HG03060 (cell line): ENCODE measurements around the gene TP53RK.

Source experiments
- ATAC-seq: cut with Tn5 transposase; IDR thresholded peaks from one replicate; pipeline ENCODE4 v1.9.1; 2021; ENCODE audit warnings: low read depth, moderate number of reproducible peaks; ENCODE audit not compliant: unreplicated experiment

TP53RK gene

DNA sequence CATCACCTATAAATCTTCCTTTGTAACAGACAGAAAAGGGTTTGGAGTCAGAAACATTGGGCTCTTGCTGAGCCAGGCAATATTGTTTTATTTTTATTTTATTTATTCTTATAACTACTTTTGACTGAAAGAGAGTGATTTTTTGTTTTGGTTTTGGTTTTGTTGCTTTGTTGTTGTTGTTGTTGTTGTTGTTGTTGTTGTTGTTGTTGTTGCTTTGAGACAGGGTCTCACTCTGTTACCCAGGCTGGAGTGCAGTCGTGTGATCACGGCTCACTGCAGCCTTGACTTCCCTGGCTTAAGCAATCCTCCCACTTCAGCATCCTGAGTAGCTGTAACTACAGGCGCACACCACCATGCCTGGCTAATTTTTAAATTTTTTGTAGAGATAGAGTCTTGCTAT lies 22.9 kb downstream of the TP53RK start:
- ATAC-seq: no peak

DNA sequence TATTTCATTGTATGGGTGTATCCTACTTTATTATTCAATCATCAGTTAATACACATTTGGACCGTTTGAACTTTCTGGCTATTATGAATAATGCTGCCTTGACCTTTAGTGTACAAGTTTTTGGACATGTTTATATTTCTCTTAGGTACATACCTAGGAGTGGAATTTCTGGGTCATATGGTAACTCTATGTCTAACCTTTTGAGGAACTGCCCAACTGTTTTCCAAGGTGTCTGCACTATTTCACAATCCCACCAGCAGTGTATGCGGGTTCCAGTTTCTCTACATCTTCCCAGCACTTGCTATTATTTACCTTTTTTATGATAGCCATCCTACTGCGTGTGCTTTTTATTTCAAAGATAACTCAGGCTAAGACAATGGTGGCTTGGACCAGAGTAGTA lies 23.6 kb downstream of the TP53RK start:
- no peak for ATAC-seq

DNA sequence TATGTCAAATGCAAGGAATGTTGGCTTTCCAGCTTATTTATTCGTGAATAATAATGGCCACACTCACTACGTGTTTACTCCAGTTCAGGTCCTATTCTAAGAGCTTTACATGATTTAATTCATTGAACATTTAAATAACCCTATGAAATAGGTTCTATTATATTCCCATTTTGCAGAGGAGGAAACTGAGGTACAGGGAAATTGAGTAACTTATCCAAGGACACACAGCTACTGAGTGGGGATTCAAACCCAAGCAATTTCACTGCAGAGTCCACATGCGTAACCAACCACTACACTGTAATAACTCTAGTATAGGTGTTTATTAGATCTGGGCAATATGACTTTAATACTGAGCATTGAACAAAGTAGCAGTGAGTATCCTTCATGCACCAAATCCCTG lies 25.7 kb downstream of the TP53RK start:
- ATAC-seq: no peak

DNA sequence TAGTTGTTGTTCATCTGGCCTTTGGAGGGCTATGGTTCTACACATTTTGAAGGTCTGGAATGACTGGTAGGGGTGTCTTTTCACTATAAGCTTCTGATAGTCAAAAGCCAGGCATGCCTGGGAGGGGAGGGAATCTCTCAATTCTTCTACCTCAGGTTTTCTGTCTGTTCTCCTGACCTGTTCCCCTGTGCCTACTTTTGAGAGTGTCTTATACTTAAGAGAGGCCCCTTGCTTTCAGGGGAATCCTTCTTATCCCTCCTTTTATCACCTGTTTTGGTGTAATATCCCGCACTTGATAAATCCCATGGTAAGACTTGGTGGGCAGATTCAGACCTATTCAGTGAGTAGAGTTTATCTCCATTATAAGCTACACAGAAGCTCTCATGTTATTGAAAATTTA lies 27.6 kb downstream of the TP53RK start:
- ATAC-seq: no peak

DNA sequence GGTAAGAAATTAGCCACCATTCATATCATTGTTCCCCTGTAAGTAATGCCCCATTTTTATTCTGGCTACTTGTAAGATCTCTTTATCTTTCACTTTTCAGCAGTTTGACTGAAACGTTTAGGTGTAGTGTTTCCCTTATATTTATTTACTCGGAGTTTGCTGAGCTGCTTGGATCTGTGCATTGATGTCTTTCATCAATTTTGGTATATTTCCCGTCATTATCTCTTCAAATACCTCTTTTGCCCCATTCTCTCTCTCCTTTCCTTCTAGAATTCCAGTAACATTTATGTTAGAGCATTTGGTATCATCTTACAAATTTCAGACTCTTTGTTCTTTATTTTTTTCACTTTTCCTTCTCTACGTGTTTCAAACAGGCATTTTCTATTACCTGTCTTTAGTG lies 28.8 kb downstream of the TP53RK start:
- ATAC-seq: no peak

DNA sequence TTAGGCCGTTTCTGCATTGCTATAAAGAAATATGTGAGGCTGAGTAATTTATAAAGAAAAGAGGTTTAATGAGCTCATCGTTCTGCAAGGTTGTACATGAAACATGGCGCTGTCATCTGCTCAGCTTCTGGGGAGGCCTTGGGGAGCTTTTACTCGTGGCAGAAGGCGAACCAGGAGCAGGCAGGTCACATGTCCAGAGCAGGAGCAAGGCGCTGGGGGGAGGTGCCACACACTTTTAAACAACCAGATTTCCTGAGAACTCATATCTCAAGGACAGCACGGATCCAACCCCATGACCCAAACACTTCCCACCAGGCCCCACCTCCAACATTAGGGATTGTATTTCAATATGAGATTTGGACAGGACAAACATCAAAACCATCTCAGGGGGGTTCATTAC lies 31.6 kb downstream of the TP53RK start:
- ATAC-seq: no peak

DNA sequence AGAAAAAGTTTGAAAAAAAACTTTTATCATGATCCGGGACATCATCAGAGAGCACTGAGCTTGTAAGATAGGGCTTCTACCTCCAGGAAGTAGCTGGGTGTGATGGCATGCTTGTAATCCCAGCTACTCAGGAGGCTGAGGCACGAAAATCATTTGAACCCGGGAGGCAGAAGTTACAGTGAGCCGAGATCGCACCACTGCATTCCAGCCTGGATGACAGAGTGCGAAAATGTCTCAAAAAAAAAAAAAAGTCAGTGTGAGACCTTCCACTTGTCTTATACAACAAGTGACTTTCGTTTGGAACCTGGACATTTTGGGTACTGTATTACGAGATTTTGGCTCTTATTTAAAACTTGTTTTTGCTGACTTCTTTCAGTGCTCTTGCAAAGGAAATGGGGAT lies 32.1 kb downstream of the TP53RK start:
- no peak for ATAC-seq

DNA sequence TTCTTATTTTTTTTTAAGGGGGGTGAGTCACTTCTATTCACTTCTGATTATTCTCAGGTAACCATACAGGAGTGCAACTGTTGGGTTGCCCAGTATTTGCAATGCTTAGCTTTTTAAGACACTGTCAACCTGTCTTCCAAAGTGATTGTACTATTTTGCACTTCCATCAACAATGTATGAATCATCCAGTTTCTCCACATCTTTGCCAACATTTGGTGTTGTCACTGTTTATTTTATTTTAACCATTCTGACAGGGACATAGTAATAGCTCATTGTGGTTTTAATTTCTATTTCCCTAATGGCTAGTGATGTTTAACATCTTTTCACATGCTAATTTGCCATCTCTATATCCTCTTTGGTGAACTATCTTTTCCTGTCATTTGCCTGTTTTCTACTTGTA lies 36.5 kb downstream of the TP53RK start:
- ATAC-seq: no peak

DNA sequence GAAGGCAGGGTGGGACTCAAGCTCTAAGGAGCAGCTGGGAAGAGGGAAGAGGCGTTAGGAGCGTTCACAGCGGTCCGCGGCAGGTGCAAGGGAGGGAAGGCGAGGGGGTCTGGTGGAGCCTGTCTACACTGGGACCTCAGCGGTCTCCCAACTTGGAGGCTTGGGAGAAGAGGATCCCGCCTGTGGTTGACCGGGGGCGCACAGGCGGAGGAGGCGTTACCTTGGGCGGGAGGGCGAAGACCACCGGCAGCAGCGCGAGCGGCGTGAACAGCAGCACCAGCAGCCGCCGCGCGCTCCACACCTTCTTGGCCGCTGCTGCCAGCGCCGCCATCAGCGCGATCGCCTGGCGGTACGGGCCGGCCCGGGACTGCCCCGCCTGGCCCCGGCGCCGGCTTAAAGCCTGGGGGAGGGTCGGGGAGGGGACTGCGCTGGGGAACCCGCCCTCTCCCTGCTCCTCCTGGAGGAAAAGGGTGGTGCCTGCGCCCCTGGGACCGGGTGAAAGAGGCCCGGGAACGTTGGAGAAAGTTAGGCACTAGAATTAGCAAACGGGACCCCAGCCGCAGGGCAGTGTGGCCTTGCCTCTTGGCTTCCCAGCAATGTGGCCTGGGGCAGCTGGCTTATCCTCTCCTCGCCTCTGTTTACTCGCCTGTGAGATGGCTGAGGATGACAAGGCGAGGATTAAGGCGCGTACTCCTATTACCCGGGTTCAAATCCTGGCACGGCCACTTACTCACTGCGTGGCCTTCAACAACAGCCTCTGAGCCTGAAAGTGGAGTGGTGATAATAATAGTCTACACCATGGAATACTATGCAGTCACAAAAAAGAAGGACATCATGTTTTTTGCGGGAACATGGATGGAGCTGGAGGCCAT lies 37.9 kb downstream of the TP53RK start, which contains the start of gene SLC13A3:
SLC13A3 (minus strand) TSS at position 369 of the 872 bp plus-strand sequence; CDS start at position 331, 38 bp downstream.
- no peak for ATAC-seq

DNA sequence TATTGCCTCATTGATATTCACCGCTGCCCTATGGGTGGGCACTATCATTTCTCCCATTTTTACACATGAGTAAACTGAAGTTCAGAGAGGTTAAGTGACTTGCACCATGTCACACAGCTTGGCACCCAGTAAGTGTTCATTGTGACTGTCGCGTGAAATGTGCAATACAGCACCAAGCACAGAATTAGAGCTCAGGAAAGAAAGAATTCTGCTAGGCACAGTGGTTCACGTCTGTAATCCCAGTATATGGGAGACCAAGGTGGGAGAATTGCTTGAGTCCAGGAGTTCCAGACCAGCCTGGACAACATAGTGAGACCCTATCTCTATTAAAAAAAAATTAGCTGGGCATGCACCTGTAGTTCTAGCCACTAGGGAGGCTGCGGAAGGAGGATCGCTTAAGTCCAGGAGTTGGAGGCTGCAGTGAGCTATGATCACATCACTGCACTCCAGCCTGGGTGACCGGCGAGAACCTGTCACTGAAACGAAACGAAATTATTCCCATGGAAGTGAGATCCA lies 38.6 kb downstream of the TP53RK start:
- no peak for ATAC-seq

DNA sequence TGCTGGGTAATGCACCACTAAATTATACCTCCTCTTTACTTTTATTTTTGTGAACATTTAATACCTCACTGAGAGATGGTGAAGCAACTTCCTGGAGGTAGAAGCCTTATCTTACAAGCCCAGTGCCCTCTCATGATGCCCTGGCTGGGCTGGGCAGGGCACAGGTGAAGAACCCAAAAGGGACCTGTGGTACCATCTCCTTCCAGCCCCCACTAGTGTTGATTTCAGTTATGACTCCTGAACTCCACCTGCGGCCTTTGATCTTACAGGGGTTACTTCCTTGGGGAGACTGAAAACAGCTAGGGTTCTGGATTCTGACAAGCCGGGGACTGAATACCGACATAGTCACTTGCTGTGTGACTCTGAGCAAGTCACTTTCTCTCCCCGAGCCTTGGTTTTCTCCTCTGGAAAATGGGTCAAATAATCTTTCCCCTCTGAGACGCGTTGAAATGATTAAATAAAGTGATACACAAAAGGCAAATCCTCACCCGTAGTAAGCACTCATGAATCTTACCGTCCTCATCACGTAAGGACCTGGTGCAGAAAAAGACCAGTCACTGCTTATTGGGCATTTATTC lies 39.2 kb downstream of the TP53RK start:
- no peak for ATAC-seq

DNA sequence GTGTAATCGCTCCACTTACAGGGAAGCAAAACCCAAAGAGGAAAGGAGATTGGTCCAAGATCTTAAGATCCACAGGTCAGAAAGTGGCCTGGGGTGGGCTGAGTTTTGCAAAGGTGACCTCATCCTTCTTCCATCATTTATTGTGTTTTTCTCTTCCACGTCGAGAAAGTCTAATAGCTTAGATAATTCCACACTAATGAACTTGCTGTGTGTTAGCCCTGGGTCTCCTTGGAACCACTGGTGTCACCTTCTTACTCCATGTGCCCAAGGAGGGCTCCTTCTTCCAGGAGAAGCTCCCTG lies 39.6 kb downstream of the TP53RK start:
- ATAC-seq: no peak

DNA sequence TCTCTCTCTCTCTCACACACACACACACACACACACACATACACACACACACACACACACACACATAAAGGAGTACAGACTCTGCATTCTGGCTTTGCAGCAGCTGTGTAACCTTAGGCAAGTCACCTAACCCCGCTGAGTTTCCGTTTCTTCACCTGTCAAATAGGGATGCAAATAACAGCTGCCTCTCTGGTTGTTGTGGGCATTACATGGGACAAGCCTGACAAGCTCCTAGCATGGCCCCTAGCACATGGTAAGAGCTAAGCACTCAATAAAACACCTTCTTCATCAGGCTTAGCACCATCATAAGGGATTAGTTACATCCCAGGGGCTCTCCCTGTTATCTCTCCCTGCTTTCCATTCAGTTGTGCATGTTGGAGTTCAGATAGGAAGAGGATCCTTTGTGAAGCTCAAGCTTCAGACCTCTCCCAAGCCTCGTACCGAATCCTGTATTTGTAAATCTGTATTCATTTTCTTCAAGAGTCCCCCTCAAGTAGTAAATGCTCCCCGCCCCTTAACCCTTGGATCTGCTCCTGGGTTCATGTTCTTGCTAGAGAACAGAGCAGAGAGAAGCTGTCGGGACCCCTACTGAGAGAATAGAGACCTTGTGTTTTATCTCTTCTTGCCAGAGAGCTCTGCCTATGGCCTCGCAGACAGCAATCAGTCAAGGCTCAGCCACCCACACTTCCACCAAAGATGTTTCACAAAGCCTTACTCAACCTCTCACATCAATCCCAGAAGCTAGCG lies 40.2 kb downstream of the TP53RK start:
- ATAC-seq: no peak

DNA sequence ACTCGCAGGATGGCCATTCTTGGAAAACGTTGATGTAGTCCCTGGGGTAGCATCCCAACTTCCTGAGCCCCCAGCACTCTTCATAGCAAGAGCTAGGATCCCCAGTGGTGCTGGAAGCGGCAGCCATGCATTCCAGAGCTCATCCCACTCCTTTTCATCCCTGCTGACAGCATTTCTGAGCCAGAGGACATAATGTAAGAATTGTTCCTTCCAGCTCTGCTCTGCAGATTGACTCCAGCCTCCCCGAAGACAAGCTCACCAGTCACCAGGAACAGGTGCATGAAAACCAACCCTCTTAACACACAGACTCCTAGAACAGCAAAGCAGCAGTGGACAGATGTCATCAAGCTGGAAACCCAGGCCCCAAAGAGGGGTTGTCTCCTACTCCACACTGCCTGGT lies 41.8 kb downstream of the TP53RK start:
- ATAC-seq: no peak

DNA sequence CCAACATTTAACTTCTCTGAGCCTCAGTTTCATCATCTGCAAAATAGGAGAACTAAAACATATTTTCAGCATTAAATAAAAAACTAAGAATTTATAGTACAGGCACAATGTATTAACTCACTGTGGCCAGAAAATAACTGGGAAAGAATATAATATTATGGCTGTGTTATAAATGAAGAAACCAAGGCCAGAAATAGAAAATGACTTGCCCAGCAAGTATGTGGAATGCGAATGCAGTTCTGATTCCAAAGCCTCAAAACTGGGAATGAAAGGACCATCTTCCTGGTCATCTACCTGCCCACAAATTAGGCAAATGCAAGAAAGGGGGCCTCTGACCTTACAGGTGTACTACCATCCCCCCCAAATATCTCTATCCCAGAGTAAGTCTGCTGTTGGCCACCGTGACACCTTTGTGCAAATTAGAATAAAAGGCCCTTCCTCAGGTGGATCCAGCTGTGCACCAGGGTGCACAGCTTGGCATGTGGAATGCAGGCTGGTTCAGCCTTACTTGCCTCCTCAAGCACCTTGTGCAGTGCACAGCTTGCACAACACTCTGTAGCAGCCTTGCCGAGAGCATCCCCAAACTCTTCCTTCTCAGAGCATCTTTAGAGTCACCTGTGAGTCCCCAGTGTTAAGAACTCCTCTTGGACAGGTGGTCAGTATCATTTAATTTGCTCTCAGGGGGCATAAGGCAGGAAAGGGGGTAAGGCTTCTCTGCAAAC lies 42.4 kb downstream of the TP53RK start:
- no peak for ATAC-seq

DNA sequence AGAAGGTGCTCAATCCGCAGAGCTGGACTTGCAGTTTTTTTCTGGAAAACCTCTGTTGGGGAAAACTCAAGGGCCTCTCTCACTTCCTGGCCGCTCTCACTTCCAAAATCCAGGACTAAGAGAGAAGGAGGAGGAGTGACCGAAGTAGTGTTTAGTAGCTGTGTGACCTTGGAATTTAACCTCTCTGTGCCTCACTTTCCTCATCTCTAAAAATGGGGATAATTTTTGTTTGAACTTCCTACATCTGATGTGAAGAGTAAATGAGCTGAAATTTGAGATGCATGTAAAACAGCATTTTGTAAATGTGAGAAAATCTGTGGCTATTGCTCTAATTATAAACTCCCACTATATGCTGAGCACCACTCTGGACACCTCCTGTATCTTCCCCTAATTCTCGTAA lies 43.1 kb downstream of the TP53RK start:
- ATAC-seq: no peak

DNA sequence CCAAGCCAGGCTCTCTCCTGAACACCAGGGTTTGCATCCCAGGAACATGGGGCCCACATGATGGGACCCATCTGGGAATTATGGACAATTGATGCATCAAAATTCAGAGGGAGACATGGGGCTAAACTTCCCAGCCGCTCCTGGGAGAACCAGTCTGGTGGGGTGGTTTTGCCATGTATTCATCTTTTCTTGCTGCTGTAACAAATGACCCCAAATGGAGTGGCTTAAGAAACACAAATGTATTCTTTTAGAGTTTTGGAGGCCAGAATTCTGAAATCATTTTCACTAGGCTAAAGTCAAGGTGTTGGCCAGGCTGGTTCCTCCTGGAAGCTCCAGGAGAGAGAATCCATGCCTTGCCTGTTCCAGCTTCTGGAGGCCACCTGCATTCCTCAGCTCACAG lies 44.5 kb downstream of the TP53RK start:
- ATAC-seq: no peak

DNA sequence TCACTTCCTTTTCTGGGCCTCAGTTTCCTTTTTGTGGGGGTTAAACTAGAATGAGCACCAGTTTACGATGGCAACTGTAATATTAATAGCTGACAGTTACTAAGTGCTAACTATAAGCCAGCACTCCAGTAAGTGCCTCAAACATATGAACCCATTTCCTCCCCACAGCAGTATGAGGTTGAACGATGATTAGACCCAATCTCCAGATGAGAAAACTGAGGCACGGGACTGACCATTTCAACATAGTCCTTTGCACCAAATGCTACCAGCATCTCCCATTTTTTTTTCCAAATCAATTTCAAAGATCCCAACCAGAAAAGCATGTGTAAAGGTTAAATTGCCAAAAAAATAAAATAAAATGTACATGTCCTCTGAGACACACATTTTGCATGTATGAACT lies 45.1 kb downstream of the TP53RK start:
- ATAC-seq: no peak

DNA sequence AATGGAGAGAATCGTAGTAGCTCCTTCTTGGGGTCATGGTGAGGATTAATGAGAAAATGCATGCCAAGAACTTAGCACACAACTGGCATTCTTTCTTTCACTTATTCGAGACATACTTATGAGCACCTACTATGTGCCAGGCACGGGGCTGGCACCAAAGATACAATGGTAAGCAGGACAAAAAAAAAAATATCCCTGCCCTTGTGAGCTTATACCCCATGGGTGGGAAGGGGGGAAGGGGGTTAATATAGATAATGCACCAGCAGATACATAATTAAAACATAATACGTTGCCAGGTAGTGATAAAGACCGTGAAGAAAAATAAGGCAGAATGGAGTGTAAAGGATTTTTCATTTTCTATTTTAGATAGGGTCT lies 46.3 kb downstream of the TP53RK start:
- no peak for ATAC-seq

DNA sequence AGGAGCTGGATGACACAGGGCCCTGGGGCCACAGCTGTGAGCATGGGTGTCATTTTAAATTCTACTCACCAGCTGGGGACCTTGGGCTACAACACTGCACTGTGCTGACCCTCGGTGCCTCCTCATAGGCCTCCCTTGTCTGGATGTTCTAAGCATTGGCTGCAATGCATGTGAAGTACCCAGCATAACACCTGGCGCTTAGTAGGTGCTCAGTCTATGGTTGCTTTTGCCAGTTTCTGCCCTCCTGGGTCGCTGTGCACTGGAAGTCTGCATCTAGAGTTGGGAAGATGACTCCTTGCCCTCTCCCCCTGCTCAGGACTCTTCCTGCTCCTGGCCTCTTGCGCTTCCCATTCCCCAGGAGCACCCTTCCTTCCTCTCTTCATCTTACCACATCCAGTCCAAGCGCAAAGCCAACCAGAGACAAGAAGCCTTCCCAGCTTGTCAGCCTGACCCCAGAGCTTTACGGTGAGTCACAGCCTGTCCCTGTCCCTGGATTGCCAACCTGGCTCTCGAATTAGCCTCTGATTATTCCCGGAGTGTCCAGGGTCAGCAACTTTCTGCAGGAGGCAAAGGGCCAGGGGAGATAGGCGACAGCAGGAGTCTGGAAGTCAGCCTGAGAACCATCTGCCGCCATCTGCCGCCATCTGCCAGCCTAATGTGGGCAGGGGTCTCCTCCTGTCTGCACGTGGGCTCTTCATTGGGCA lies 46.8 kb downstream of the TP53RK start:
- ATAC-seq: no peak
